GM23338 (cell line): ENCODE measurements around the gene TSNAX. TPM values are rescaled to one million over a fixed set of nuclear protein-coding genes. Genes with fewer than 3 reads are reported as not detected.

Source experiments
- ATAC-seq: fragments of 200-7000 bp; cut with Tn5 transposase; 3 replicates; pipeline ENCODE4 v1.9.1; 2020
- DNase-seq: peaks from one replicate; pipeline ENCODE4 v3.0.0-alpha.2; 2015; ENCODE audit warnings: low spot score
- H2AFZ ChIP-seq: fragments of 200-600 bp; sonication (generic); 2 replicates; pipeline ENCODE4 v1.8.0; 2016; ENCODE audit warnings: antibody characterized with exemption, mild to moderate bottlenecking, moderate library complexity
- H3F3A ChIP-seq: fragments of 200-600 bp; sonication (generic); replicated peaks from 2 replicates; pipeline ENCODE4 v1.8.0; 2017; ENCODE audit warnings: antibody characterized with exemption, mixed run types, low read depth
- H3K27ac ChIP-seq: fragments of 200-600 bp; sonication (generic); 2 replicates; pipeline ENCODE4 v1.6.1; 2016; ENCODE audit warnings: low read depth
- H3K27me3 ChIP-seq: fragments of 200-600 bp; sonication (generic); 2 replicates; pipeline ENCODE4 v1.8.0; 2016; ENCODE audit warnings: mild to moderate bottlenecking, mixed run types, moderate library complexity; ENCODE audit not compliant: insufficient read depth
- H3K36me3 ChIP-seq: fragments of 200-600 bp; sonication (generic); 2 replicates; pipeline ENCODE4 v1.8.0; 2016; ENCODE audit warnings: mild to moderate bottlenecking; ENCODE audit not compliant: insufficient read depth
- H3K4me1 ChIP-seq: fragments of 200-600 bp; sonication (generic); 2 replicates; pipeline ENCODE4 v1.8.0; 2016; ENCODE audit warnings: mild to moderate bottlenecking, moderate library complexity; ENCODE audit not compliant: insufficient read depth
- H3K4me2 ChIP-seq: fragments of 200-600 bp; sonication (generic); 2 replicates; pipeline ENCODE4 v1.7.1; 2017; ENCODE audit warnings: mixed run types
- H3K4me3 ChIP-seq: fragments of 200-600 bp; sonication (generic); 2 replicates; pipeline ENCODE4 v1.6.1; 2016; ENCODE audit warnings: mixed run types
- H3K79me2 ChIP-seq: fragments of 200-600 bp; sonication (generic); replicated peaks from 2 replicates; pipeline ENCODE4 v1.8.0; 2017; ENCODE audit warnings: mild to moderate bottlenecking; ENCODE audit not compliant: insufficient read depth
- H3K9me2 ChIP-seq: fragments of 200-600 bp; sonication (generic); 2 replicates; pipeline ENCODE4 v1.8.0; 2017; ENCODE audit not compliant: insufficient read depth
- H4K20me1 ChIP-seq: fragments of 200-600 bp; sonication (generic); replicated peaks from 2 replicates; pipeline ENCODE4 v1.8.0; 2017; ENCODE audit warnings: mild to moderate bottlenecking; ENCODE audit not compliant: insufficient read depth
- H3K27ac Mint-ChIP-seq: 2 replicates; pipeline ENCODE4 v1.8.0; 2020; ENCODE audit warnings: inconsistent platforms, mild to moderate bottlenecking, moderate library complexity, mixed read lengths
- H3K27me3 Mint-ChIP-seq: 3 replicates; pipeline ENCODE4 v1.8.0; 2022; ENCODE audit warnings: low read depth, mild to moderate bottlenecking, moderate library complexity, mixed read lengths, inconsistent platforms; ENCODE audit not compliant: insufficient read depth, poor library complexity
- H3K36me3 Mint-ChIP-seq: 3 replicates; pipeline ENCODE4 v1.8.0; 2021; ENCODE audit warnings: low read depth, mild to moderate bottlenecking, inconsistent platforms, moderate library complexity, mixed read lengths
- H3K4me1 Mint-ChIP-seq: 3 replicates; pipeline ENCODE4 v1.8.0; 2020; ENCODE audit warnings: mild to moderate bottlenecking, inconsistent platforms, mixed read lengths
- H3K4me3 Mint-ChIP-seq: 3 replicates; pipeline ENCODE4 v1.8.0; 2021; ENCODE audit warnings: moderate library complexity, mild to moderate bottlenecking, inconsistent platforms, mixed read lengths
- H3K9me3 Mint-ChIP-seq: 3 replicates; pipeline ENCODE4 v1.8.0; 2020; ENCODE audit warnings: moderate library complexity, mild to moderate bottlenecking, inconsistent platforms, mixed read lengths
- CREB1 ChIP-seq: fragments of 250-450 bp; sonication (Bioruptor Pico); IDR thresholded peaks from 2 replicates; pipeline ENCODE4 v1.5.0; 2020; ENCODE audit warnings: low read depth, mild to moderate bottlenecking, moderate library complexity
- CTCF ChIP-seq, 2 experiments: fragments of 200-600 bp in 1 of 2; sonication (generic) in 1 of 2; conservative IDR thresholded peaks; 2 replicates each; pipeline versions ENCODE4 v1.5.1 to v1.6.1; 2016 to 2017; ENCODE audit warnings: antibody characterized with exemption in 2 of 2, low read depth in 2 of 2, mild to moderate bottlenecking in 2 of 2, moderate library complexity in 1 of 2
- ETS1 ChIP-seq: IDR thresholded peaks from 2 replicates; pipeline ENCODE4 v1.6.1; 2016; ENCODE audit warnings: antibody characterized with exemption
- EZH2 ChIP-seq: fragments of 200-600 bp; sonication (generic); IDR thresholded peaks from one replicate; pipeline ENCODE4 v1.8.0; 2017; ENCODE audit warnings: antibody characterized with exemption, mild to moderate bottlenecking, low read depth; ENCODE audit not compliant: unreplicated experiment
- JUNB ChIP-seq: IDR thresholded peaks from one replicate; pipeline ENCODE4 v1.6.1; 2016; ENCODE audit warnings: antibody characterized with exemption; ENCODE audit not compliant: unreplicated experiment
- NANOG ChIP-seq: IDR thresholded peaks from 2 replicates; pipeline ENCODE4 v1.6.1; 2016; ENCODE audit warnings: antibody characterized with exemption, borderline replicate concordance
- POLR2AphosphoS5 ChIP-seq: IDR thresholded peaks from 2 replicates; pipeline ENCODE4 v1.6.1; 2016; ENCODE audit warnings: antibody characterized with exemption, low read depth
- STAT1 ChIP-seq: IDR thresholded peaks from one replicate; pipeline ENCODE4 v1.6.1; 2016; ENCODE audit warnings: antibody characterized with exemption; ENCODE audit not compliant: unreplicated experiment
- ZNF114 ChIP-seq: fragments of 250-450 bp; sonication (Bioruptor Pico); IDR thresholded peaks from 2 replicates; pipeline ENCODE4 v1.5.0; 2020; ENCODE audit warnings: mild to moderate bottlenecking, moderate library complexity
- ZNF331 ChIP-seq: fragments of 250-450 bp; sonication (Bioruptor Pico); IDR thresholded peaks from 2 replicates; pipeline ENCODE4 v1.5.0; 2020; ENCODE audit warnings: low read depth, mild to moderate bottlenecking, moderate library complexity
- ZNF462 ChIP-seq: fragments of 250-450 bp; sonication (Bioruptor Pico); IDR thresholded peaks from 2 replicates; pipeline ENCODE4 v1.5.0; 2020; ENCODE audit warnings: mild to moderate bottlenecking, moderate library complexity
- polyA plus RNA-seq: library from polyadenylated mRNA; unstranded; fragments of >200 nt; fragmentation: Nextera tagmentation; extraction: Ambion mirVana; gene quantifications from 2 replicates; pipeline ENCODE4 v1.2.1, GENCODE V29; 2016
- total RNA-seq: library from RNA; depleted of rRNA; stranded (reverse); fragments of >200 nt; shearing (Covaris generic); gene quantifications from 2 replicates; pipeline ENCODE4 v1.2.3, GENCODE V29; 2014

TSNAX gene
- total and polyA plus RNA-seq, 2 experiments from 2014 or later, result 31.5 to 31.7 TPM

GRCh38 chr1:231594123-231594522, 65.7 kb downstream of the TSNAX start:
- Histone ChIP-seq H3K36me3 (no peaks in the 10 kb centered on the region), H3F3A (no peaks in the 10 kb centered on the region), H3K4me3 (no peak overlapping the region), H3K79me2 (no peaks in the 10 kb centered on the region), H4K20me1 (no peaks in the 10 kb centered on the region; the same call in 1 of the 2 replicates), H3K27me3 (no peaks in the 10 kb centered on the region), H2AFZ (no peak overlapping the region), H3K27ac (no peak overlapping the region), H3K9me2 (no peaks in the 10 kb centered on the region), H3K4me1 (peaks cover 3% of the 10 kb centered on the region; the same call in 1 of the 2 replicates), H3K4me2 (no peak overlapping the region)
- DNase-seq (no peak), ATAC-seq (no peak)
- no peak for TF ChIP-seq ZNF114 (CRISPR knock-in tag)
- TF ChIP-seq ZNF462 (CRISPR knock-in tag), result no peak
- TF ChIP-seq CREB1 (CRISPR knock-in tag), result no peak
- no peak for TF ChIP-seq NANOG
- no peak for TF ChIP-seq STAT1
- TF ChIP-seq JUNB, result no peak
- TF ChIP-seq ZNF331 (CRISPR knock-in tag), result no peak
- TF ChIP-seq EZH2, result no peak
- TF ChIP-seq POLR2AphosphoS5, result no peak
- TF ChIP-seq ETS1, result no peak
- TF ChIP-seq CTCF (conservative IDR thresholded peaks at IDR 0.05; ENCODE audit: low read depth in 2 of 2), result no peak
- H3K27ac Mint-ChIP-seq, result no peak overlapping the region
- no peaks in the 10 kb centered on the region for H3K9me3 Mint-ChIP-seq
- H3K4me1 Mint-ChIP-seq, result peaks cover 8% of the 10 kb centered on the region; the same call in 2 of the 3 replicates
- peaks cover 2% of the 10 kb centered on the region for H3K27me3 Mint-ChIP-seq
- no peak overlapping the region for H3K4me3 Mint-ChIP-seq
- no peaks in the 10 kb centered on the region for H3K36me3 Mint-ChIP-seq
